ACC112 (cell line): ENCODE data around the gene HLA-DMB.

ENCODE experiments used
- H2AFZ ChIP-seq: fragments of 200-600 bp; sonication (generic); one replicate; pipeline ENCODE4 v1.6.0; 2017; ENCODE audit warnings: antibody characterized with exemption, low read length; ENCODE audit not compliant: unreplicated experiment
- H3K27ac ChIP-seq: fragments of 200-600 bp; sonication (generic); 2 replicates; pipeline ENCODE4 v1.5.1; 2014; ENCODE audit warnings: low read depth, mild to moderate bottlenecking, antibody characterized with exemption, low read length, moderate library complexity
- H3K27me3 ChIP-seq: fragments of 200-600 bp; sonication (generic); 2 replicates; pipeline ENCODE4 v1.6.1; 2014; ENCODE audit warnings: mild to moderate bottlenecking, antibody characterized with exemption, low read length, moderate library complexity, mixed read lengths; ENCODE audit not compliant: insufficient read depth
- H3K36me3 ChIP-seq: fragments of 200-600 bp; sonication (generic); 2 replicates; pipeline ENCODE4 v1.6.1; 2016; ENCODE audit warnings: mild to moderate bottlenecking, antibody characterized with exemption, low read length, moderate library complexity, mixed read lengths; ENCODE audit not compliant: insufficient read depth
- H3K4me1 ChIP-seq: fragments of 200-600 bp; sonication (generic); one replicate; pipeline ENCODE4 v1.6.1; 2016; ENCODE audit warnings: low read length, mixed read lengths; ENCODE audit not compliant: insufficient read depth, unreplicated experiment, control insufficient read depth
- H3K4me3 ChIP-seq: fragments of 200-600 bp; sonication (generic); 2 replicates; pipeline ENCODE4 v1.5.1; 2014; ENCODE audit warnings: mild to moderate bottlenecking, low read depth, low read length
- H3K79me2 ChIP-seq: fragments of 200-600 bp; sonication (generic); one replicate; pipeline ENCODE4 v1.6.0; 2016; ENCODE audit warnings: low read length; ENCODE audit not compliant: control insufficient read depth, unreplicated experiment, insufficient read depth

The HLA-DMB gene

GRCh38 chr6:32933661-32934085, 7.2 kb downstream of the HLA-DMB start:
- Histone ChIP-seq H3K27ac (no peak overlapping the region), H3K36me3 (no peaks in the 10 kb centered on the region), H3K4me1 (no peaks in the 10 kb centered on the region), H3K4me3 (no peak overlapping the region), H2AFZ (no peak overlapping the region), H3K79me2 (no peaks in the 10 kb centered on the region), H3K27me3 (peaks cover 57% of the 10 kb centered on the region)

- Histone ChIP-seq H3K27ac (no peak overlapping the region), H3K4me1 (no peaks in the 10 kb centered on the region), H2AFZ (no peak overlapping the region), H3K27me3 (peaks cover 43% of the 10 kb centered on the region), H3K4me3 (no peak overlapping the region), H3K79me2 (no peaks in the 10 kb centered on the region), H3K36me3 (no peaks in the 10 kb centered on the region)
Observed at GRCh38 chr6:32932132-32932868, 8.5 kb downstream of the HLA-DMB start.

DNA sequence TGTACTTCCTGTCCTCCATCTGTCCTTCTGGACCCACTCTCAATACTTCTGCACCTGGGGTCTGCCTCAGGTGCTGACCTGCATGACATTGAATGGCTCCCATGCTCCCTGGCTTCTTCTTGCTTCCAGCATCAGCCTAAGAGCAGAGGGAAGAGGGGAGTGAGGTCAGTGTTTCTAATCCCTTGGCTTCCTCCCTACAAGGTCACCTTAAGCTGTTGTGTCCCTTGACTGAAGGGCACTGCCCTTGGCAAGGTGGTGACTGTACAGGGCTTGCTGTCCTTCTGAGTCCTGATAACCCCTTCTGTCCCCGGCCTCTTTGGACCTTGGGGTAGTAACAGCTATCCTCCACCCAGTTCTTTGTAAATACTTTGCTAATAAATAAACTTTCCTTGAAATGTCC, 9.6 kb downstream of the HLA-DMB start:
- Histone ChIP-seq H3K4me1 (no peaks in the 10 kb centered on the region), H3K36me3 (no peaks in the 10 kb centered on the region), H3K27ac (no peak overlapping the region), H3K27me3 (peaks cover 33% of the 10 kb centered on the region), H3K4me3 (no peak overlapping the region), H2AFZ (no peak overlapping the region), H3K79me2 (no peaks in the 10 kb centered on the region)

- Histone ChIP-seq H3K27ac (no peak overlapping the region), H3K27me3 (no peaks in the 10 kb centered on the region), H3K36me3 (no peaks in the 10 kb centered on the region), H3K4me3 (no peak overlapping the region), H2AFZ (no peak overlapping the region), H3K79me2 (no peaks in the 10 kb centered on the region), H3K4me1 (no peaks in the 10 kb centered on the region)
Observed at GRCh38 chr6:32922083-32922482, 18.7 kb downstream of the HLA-DMB start.

DNA sequence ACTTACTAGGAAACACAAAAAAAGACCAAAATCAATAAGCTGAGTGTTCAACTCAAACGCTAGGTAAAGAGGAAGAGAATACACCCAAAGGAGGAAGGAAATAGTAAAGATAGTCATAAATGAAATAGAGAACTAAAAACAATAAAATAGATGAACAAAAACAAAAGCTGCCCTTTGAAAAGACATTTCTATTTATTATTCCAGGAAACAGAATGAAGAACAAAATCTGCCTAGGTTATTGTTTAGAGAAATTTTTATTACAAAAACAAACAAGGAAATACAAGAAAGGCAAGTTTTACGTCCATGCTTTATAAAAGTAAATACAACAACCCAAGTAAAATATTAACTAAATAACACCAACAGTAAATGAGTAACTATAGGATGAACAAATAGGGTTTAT, 20.1 kb downstream of the HLA-DMB start:
- H3K27ac ChIP-seq = no peak overlapping the region
- H3K79me2 ChIP-seq = no peaks in the 10 kb centered on the region
- no peaks in the 10 kb centered on the region for H3K27me3 ChIP-seq
- no peak overlapping the region for H3K4me3 ChIP-seq
- H2AFZ ChIP-seq = no peak overlapping the region
- no peaks in the 10 kb centered on the region for H3K36me3 ChIP-seq
- no peaks in the 10 kb centered on the region for H3K4me1 ChIP-seq

DNA sequence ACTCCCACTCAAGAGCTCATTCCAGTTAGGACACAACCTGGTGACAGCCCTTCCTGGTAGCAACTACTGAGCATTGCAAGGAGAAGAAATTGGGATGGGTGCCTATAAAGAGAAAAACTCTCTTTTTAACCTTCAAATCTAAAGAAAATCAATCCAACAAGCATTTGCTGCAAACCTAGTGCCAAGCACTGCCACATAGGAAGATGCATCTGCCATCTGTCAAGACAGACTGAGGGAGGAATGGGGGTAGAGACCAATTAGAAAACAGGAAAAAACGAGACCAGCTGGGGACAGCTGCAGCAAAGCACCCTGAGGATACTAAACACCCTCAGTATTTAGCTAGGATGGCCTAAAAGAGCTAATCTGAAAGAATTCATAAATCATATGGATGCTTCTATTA, 27.9 kb downstream of the HLA-DMB start:
- Histone ChIP-seq H3K27ac (no peak overlapping the region), H3K4me3 (no peak overlapping the region), H2AFZ (no peak overlapping the region), H3K79me2 (no peaks in the 10 kb centered on the region), H3K36me3 (no peaks in the 10 kb centered on the region), H3K4me1 (no peaks in the 10 kb centered on the region), H3K27me3 (no peaks in the 10 kb centered on the region)

DNA sequence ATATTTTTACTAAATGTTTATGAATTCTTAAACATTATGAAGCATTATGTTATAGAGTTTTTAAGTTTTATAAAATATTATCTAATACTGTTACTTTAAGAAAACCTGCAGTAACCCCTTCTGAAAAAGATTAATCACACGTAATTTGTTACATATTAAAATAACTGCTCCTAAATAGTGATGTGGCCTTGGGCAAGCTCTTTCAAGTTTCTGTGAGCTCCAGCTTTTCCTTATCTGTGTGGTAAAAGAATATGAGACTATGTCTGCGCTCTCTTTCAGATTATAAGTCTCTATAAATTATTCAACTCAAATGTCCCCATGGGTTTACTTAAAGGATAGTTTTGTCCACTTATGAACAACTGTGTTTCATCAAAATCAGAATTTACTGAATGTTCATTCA, 31.9 kb downstream of the HLA-DMB start:
- Histone ChIP-seq H3K4me3 (no peak overlapping the region), H3K4me1 (peaks cover 10% of the 10 kb centered on the region)

GRCh38 chr6:32906539-32906938, 34.3 kb downstream of the HLA-DMB start:
- no peak overlapping the region for H2AFZ ChIP-seq
- H3K79me2 ChIP-seq = no peaks in the 10 kb centered on the region
- no peak overlapping the region for H3K4me3 ChIP-seq
- no peaks in the 10 kb centered on the region for H3K36me3 ChIP-seq
- no peak overlapping the region for H3K27ac ChIP-seq
- peaks cover 10% of the 10 kb centered on the region for H3K4me1 ChIP-seq
- no peaks in the 10 kb centered on the region for H3K27me3 ChIP-seq

More for the DNA sequence above, 31.9 kb downstream of the HLA-DMB start:
- Histone ChIP-seq H3K27me3 (no peaks in the 10 kb centered on the region), H2AFZ (no peak overlapping the region), H3K79me2 (no peaks in the 10 kb centered on the region), H3K27ac (no peak overlapping the region), H3K36me3 (no peaks in the 10 kb centered on the region)

DNA sequence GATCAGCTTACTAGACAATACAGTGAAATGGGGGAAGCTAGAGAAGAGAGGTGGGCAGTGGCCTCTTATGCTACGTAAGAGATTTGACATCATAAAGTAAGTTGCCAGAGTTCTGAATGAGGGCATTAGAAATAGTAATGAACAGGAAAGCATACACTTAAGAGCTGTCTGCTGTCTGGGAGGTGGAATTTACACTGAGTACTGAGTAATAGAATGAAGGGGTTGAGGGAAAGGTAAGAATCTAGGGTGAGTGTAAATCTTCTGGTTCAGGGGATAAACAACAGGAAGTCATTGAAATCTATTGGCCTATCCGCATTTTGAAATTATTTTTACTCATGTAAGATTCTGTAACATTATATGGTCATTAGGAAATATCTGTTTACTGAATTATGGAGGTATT, 35.8 kb downstream of the HLA-DMB start:
- H3K27ac ChIP-seq = no peak overlapping the region
- no peaks in the 10 kb centered on the region for H3K27me3 ChIP-seq
- no peak overlapping the region for H3K4me3 ChIP-seq
- H3K4me1 ChIP-seq = peaks cover 10% of the 10 kb centered on the region
- H3K79me2 ChIP-seq = no peaks in the 10 kb centered on the region
- no peak overlapping the region for H2AFZ ChIP-seq
- H3K36me3 ChIP-seq = peaks cover 7% of the 10 kb centered on the region; the same call in 1 of the 2 replicates

DNA sequence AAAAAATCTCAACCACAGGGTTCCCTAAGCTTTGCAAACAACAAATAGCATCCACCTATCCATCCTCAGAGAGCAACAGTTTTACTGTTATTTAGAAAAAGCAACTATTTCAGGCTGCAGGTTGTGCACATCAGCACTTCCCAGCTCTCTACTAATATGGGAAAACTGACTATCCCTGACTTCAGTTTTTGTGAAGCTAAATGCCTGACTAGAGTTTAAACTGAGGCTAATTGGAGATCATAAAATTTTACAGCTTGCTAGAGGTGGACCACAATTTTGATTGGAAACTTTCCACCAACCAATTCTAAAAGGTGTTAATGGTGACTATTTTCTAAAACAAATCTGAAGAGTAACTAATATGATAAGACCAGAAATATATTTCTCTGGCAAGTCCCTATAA, 36.9 kb downstream of the HLA-DMB start:
- H3K27me3 ChIP-seq = no peaks in the 10 kb centered on the region
- no peak overlapping the region for H3K4me3 ChIP-seq
- peaks cover 10% of the 10 kb centered on the region for H3K4me1 ChIP-seq
- H2AFZ ChIP-seq = no peak overlapping the region
- H3K36me3 ChIP-seq = peaks cover 7% of the 10 kb centered on the region; the same call in 1 of the 2 replicates
- H3K79me2 ChIP-seq = no peaks in the 10 kb centered on the region
- no peak overlapping the region for H3K27ac ChIP-seq

- Histone ChIP-seq H3K27me3 (no peaks in the 10 kb centered on the region), H3K27ac (no peak overlapping the region), H3K79me2 (peaks cover 33% of the 10 kb centered on the region), H2AFZ (peak overlapping the region; percentile 77), H3K36me3 (no peaks in the 10 kb centered on the region), H3K4me3 (peak overlapping the region; percentile 82), H3K4me1 (peaks cover 15% of the 10 kb centered on the region)
Observed at GRCh38 chr6:32895006-32895345, 45.9 kb downstream of the HLA-DMB start.
